Measurements from ENCODE around the gene CRIP2. TPM values are rescaled to one million over a fixed set of nuclear protein-coding genes. Genes with fewer than 3 reads are reported as not detected.

The CRIP2 gene
- total and polyA plus RNA-seq, 2 donors (not counting 1 experiment from before 2014, with no cell fraction given) = 6.0 to 81.6 TPM

DNA sequence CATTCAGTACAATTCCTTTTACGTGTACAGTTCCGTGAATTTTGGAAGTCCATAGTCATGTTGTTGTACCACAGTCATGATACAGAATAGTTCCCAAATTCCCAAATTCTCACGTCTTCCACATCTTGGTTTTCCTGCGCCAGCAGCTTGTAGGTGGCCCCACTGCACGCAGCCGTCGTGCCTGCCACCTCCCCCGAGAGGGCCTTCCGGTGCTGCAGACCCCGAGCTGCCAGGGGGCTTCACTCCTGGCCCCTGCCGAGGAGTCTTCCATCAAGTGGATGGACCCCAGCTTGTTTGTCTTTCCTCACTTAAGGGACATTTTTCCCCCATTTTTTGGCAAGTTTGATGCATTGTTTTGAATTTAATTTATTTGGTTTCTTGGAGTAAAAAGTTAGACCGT, 38.2 kb upstream of the CRIP2 start:
- Mint-ChIP-seq H3K4me1 (peaks cover 20% of the 10 kb centered on the region), H3K27me3 (no peaks in the 10 kb centered on the region), H3K9me3 (ENCODE audit: insufficient read depth) (no peaks in the 10 kb centered on the region), H3K4me3 (no peak overlapping the region), H3K27ac (no peak overlapping the region)
- no peak overlapping the region for H2AFZ ChIP-seq (ENCODE audit: insufficient read depth, low read depth, low read length, poor library complexity, severe bottlenecking)
- DNase-seq (no peak), ATAC-seq (ENCODE audit: low read depth) (no peak)
- no peaks in the 10 kb centered on the region for H3K27me3 ChIP-seq (replicated peaks in 1 of 4; ENCODE audit: control extremely low read depth in 1 of 4, control insufficient read depth in 3 of 4, insufficient read depth in 4 of 4, low read length in 3 of 4)
- peaks cover 79% of the 10 kb centered on the region for H4K20me1 ChIP-seq (ENCODE audit: control insufficient read depth, insufficient read depth, low read length, poor library complexity, severe bottlenecking)
- POLR2A ChIA-PET = interaction anchor here (0.8 kb wide), 1 partner anchor 96 kb away, joined by 3 read pairs; no protein-coding TSS in a partner anchor
- no peak overlapping the region for H3K9ac ChIP-seq (ENCODE audit: low read length)
- WGBS (ENCODE audit: insufficient coverage) = 99% methylated on average over 11 of the region's 12 CpGs
- peaks cover 0 to 15% (median 4%) of the 10 kb centered on the region in 3 donors for H3K9me3 ChIP-seq (ENCODE audit: control extremely low read depth in 1 of 3, control insufficient read depth in 2 of 3, insufficient read depth in 1 of 3, low read length in 2 of 3)
- H3K79me2 ChIP-seq (ENCODE audit: control insufficient read depth, insufficient read depth, low read length) = peaks cover 84% of the 10 kb centered on the region
- peaks cover 0 to 16% of the 10 kb centered on the region in 2 donors for H3K4me1 ChIP-seq (ENCODE audit: control insufficient read depth in 2 of 2, insufficient read depth in 2 of 2, low read length in 2 of 2)
- intact Hi-C loops (cut with micrococcal nuclease) = no loop called here
- H3K4me3 ChIP-seq (ENCODE audit: control extremely low read depth in 1 of 5, extremely low read depth in 1 of 5, insufficient read depth in 1 of 5, low read depth in 2 of 5, low read length in 4 of 5) = no peak overlapping the region
- TF ChIP-seq, protein P1, sequence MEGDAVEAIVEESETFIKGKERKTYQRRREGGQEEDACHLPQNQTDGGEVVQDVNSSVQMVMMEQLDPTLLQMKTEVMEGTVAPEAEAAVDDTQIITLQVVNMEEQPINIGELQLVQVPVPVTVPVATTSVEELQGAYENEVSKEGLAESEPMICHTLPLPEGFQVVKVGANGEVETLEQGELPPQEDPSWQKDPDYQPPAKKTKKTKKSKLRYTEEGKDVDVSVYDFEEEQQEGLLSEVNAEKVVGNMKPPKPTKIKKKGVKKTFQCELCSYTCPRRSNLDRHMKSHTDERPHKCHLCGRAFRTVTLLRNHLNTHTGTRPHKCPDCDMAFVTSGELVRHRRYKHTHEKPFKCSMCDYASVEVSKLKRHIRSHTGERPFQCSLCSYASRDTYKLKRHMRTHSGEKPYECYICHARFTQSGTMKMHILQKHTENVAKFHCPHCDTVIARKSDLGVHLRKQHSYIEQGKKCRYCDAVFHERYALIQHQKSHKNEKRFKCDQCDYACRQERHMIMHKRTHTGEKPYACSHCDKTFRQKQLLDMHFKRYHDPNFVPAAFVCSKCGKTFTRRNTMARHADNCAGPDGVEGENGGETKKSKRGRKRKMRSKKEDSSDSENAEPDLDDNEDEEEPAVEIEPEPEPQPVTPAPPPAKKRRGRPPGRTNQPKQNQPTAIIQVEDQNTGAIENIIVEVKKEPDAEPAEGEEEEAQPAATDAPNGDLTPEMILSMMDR (IDR thresholded peaks at IDR 0.05) = no peak
- H3K27ac ChIP-seq (ENCODE audit: low read length in 2 of 2) = no peak overlapping the region
- H3K36me3 ChIP-seq (replicated peaks in 1 of 2; ENCODE audit: control extremely low read depth in 1 of 2, control insufficient read depth in 1 of 2, extremely low read depth in 1 of 2, insufficient read depth in 2 of 2, low read length in 1 of 2) = peaks cover 0 to 3% of the 10 kb centered on the region in 2 experiments
- CTCF ChIA-PET = no interaction called here
- no peak overlapping the region for H3K4me2 ChIP-seq (replicated peaks; ENCODE audit: low read depth, low read length, poor library complexity, severe bottlenecking)

DNA sequence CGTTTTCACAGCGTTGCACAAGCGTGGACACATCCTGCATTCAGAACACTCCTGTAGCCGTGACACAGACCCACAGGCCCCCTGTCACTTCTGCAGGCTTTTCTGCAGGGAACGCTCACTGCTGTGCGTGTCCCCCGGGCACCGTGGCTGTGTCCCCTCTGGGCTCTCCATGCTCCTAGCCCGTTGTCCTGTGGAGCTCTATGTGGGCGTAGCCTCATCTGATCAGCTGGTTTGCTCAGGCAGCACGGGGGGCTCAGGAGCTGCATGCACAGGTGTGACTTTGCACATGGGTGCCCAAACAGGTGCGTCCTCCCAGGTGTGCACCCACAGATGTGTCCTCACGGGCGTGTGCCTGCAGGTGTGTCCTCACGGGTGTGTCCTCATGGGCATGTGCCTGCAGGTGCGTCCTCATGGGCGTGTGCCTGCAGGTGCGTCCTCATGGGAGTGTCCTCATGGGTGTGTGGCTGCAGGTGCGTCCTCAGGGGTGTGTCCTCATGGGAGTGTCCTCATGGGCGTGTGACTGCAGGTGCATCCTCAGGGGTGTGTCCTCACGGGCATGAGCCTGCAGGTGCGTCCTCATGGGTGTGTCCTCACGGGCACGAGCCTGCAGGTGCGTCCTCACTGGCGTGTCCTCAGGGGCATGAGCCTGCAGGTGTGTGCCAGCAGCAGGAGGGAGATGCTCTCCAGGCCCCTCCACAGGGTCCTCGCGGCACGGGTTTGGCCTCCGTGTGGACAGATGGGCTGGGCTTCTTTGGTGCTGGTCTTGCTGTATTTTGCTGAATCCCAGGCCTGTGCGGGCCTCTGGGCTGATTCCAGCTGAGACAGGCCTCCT, 37.5 kb upstream of the CRIP2 start:
- Mint-ChIP-seq H3K4me3 (no peak overlapping the region), H3K27me3 (no peaks in the 10 kb centered on the region), H3K4me1 (peaks cover 20% of the 10 kb centered on the region), H3K27ac (no peak overlapping the region), H3K9me3 (ENCODE audit: insufficient read depth) (no peaks in the 10 kb centered on the region)
- intact Hi-C loops (cut with micrococcal nuclease) = no loop called here
- DNase-seq = peak; percentile 46
- 88% methylated on average over 30 of the region's 31 CpGs for WGBS (ENCODE audit: insufficient coverage)
- H2AFZ ChIP-seq (ENCODE audit: insufficient read depth, low read depth, low read length, poor library complexity, severe bottlenecking) = no peak overlapping the region
- POLR2A ChIA-PET = interaction anchor here (0.8 kb wide), 1 partner anchor 97 kb away, joined by 3 read pairs; no protein-coding TSS in a partner anchor
- no peaks in the 10 kb centered on the region for H3K27me3 ChIP-seq (replicated peaks in 1 of 4; ENCODE audit: control extremely low read depth in 1 of 4, control insufficient read depth in 3 of 4, insufficient read depth in 4 of 4, low read length in 3 of 4)
- ATAC-seq (ENCODE audit: low read depth) = no peak
- H3K4me3 ChIP-seq (ENCODE audit: control extremely low read depth in 1 of 5, extremely low read depth in 1 of 5, insufficient read depth in 1 of 5, low read depth in 2 of 5, low read length in 4 of 5) = no peak overlapping the region
- no peak overlapping the region for H3K9ac ChIP-seq (ENCODE audit: low read length)
- peaks cover 0 to 16% of the 10 kb centered on the region in 2 donors for H3K4me1 ChIP-seq (ENCODE audit: control insufficient read depth in 2 of 2, insufficient read depth in 2 of 2, low read length in 2 of 2)
- H3K9me3 ChIP-seq (ENCODE audit: control extremely low read depth in 1 of 3, control insufficient read depth in 2 of 3, insufficient read depth in 1 of 3, low read length in 2 of 3) = peaks cover 0 to 11% (median 4%) of the 10 kb centered on the region in 3 donors
- no peak overlapping the region for H3K27ac ChIP-seq (ENCODE audit: low read length in 2 of 2)
- peaks cover 85% of the 10 kb centered on the region for H3K79me2 ChIP-seq (ENCODE audit: control insufficient read depth, insufficient read depth, low read length)
- peaks cover 0 to 2% of the 10 kb centered on the region in 2 experiments for H3K36me3 ChIP-seq (replicated peaks in 1 of 2; ENCODE audit: control extremely low read depth in 1 of 2, control insufficient read depth in 1 of 2, extremely low read depth in 1 of 2, insufficient read depth in 2 of 2, low read length in 1 of 2)
- H3K4me2 ChIP-seq (replicated peaks; ENCODE audit: low read depth, low read length, poor library complexity, severe bottlenecking) = no peak overlapping the region
- CTCF ChIA-PET = no interaction called here
- TF ChIP-seq, protein P1 (IDR thresholded peaks at IDR 0.05) = no peak
- TF ChIP-seq EZH2 (IDR thresholded peaks at IDR 0.05; ENCODE audit: borderline replicate concordance, insufficient read depth, low read depth, low read length, poor library complexity, severe bottlenecking) = no peak
- H4K20me1 ChIP-seq (ENCODE audit: control insufficient read depth, insufficient read depth, low read length, poor library complexity, severe bottlenecking) = peaks cover 79% of the 10 kb centered on the region

Measured in B cell (primary cell).